OCI-LY3 (cell line): ENCODE measurements around the gene FEZF1.

Experiments
- EZH2phosphoT487 ChIP-seq: fragments of 200-600 bp; shearing (Covaris generic); IDR thresholded peaks from 2 replicates; pipeline ENCODE4 v1.6.1; 2018; ENCODE audit warnings: antibody characterized with exemption, mixed run types, low read depth
- TF ChIP-seq, protein P1 (sequence below): fragments of 200-600, 300-600 bp; sonication (generic); IDR thresholded peaks from 2 replicates; pipeline ENCODE4 v1.5.1; 2014; ENCODE audit warnings: antibody characterized with exemption, low read length, low read depth

GRCh38 chr7:122298131-122298530, 6.4 kb downstream of the FEZF1 start:
- TF ChIP-seq, protein P1, sequence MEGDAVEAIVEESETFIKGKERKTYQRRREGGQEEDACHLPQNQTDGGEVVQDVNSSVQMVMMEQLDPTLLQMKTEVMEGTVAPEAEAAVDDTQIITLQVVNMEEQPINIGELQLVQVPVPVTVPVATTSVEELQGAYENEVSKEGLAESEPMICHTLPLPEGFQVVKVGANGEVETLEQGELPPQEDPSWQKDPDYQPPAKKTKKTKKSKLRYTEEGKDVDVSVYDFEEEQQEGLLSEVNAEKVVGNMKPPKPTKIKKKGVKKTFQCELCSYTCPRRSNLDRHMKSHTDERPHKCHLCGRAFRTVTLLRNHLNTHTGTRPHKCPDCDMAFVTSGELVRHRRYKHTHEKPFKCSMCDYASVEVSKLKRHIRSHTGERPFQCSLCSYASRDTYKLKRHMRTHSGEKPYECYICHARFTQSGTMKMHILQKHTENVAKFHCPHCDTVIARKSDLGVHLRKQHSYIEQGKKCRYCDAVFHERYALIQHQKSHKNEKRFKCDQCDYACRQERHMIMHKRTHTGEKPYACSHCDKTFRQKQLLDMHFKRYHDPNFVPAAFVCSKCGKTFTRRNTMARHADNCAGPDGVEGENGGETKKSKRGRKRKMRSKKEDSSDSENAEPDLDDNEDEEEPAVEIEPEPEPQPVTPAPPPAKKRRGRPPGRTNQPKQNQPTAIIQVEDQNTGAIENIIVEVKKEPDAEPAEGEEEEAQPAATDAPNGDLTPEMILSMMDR, result no peak
- TF ChIP-seq EZH2phosphoT487, result no peak
